Heart left ventricle (tissue), 13 donors: ENCODE data around the gene BAMBI.

ENCODE experiments used
- POLR2A ChIP-seq, 2 donors: fragments of 450-650 bp; IDR thresholded peaks; one replicate each; pipeline ENCODE4 v1.6.1; 2017; ENCODE audit warnings: antibody characterized with exemption in 2 of 2, mild to moderate bottlenecking in 2 of 2, moderate library complexity in 2 of 2
- TF ChIP-seq, protein P1 (sequence below), 12 donors: fragments of 200-600 bp; sonication (generic) in 4 of 12; IDR thresholded peaks; one replicate each; pipeline versions ENCODE4 v1.5.0 to v1.8.0; 2018 to 2022; ENCODE audit warnings: antibody characterized with exemption in 12 of 12, mild to moderate bottlenecking in 5 of 12
- donor health status: ischemic (EF 13 %, LVEDD 7.1; RV severe dilation, severe dysfunction).
- donor health status: DM: no; HTN: yes; CAD: no.
- donor health status: DM: no; HTN: no; CAD: no.
- donor health status: ischemic (EF 25% LVEDD 6.9; RV normal size, moderate dysfunction).
- donor health status: ischemic (EF 25% LVEDD 5.7; RV mildly dilated, moderate dysfunction).
- donor health status: ischemic (EF 35%, LVEDD 5.7; RV mildly dilated, moderate dysfunction).
- donor health status: nonischemic (EF 11% LVEDD 7.7; RV severe dilation, severe dysfunction).
- donor health status: DM: yes; HTN: yes; CAD: no.
- donor health status: PGD.
- donor health status: ischemic (EF 29% LVEDD 5.4; RV normal size, mild dysfunction).
- donor health status: nonischemic (EF 23%, LVEDD 6.1; RV moderate dilation, normal function).

DNA sequence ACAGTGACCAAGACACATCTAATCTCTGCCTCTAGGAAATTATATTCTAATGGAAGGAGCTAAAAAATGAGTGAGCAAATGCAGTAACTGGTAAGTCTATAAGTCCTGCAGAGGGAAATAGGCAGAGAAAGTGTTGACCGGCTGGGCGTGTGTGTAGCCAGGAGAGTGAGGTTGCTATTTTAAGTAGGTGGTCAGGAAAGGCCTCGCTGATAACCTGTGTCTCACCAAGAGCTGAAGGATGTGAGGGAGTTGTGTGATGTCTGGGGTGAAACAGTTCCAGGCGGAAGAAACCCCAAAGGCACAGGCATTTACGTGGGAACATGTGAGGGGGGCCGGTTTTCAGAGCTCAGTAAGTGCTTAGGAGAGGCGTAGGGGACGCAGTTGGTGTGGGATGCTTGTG is 54.8 kb downstream of the BAMBI start:
- TF ChIP-seq, protein P1, sequence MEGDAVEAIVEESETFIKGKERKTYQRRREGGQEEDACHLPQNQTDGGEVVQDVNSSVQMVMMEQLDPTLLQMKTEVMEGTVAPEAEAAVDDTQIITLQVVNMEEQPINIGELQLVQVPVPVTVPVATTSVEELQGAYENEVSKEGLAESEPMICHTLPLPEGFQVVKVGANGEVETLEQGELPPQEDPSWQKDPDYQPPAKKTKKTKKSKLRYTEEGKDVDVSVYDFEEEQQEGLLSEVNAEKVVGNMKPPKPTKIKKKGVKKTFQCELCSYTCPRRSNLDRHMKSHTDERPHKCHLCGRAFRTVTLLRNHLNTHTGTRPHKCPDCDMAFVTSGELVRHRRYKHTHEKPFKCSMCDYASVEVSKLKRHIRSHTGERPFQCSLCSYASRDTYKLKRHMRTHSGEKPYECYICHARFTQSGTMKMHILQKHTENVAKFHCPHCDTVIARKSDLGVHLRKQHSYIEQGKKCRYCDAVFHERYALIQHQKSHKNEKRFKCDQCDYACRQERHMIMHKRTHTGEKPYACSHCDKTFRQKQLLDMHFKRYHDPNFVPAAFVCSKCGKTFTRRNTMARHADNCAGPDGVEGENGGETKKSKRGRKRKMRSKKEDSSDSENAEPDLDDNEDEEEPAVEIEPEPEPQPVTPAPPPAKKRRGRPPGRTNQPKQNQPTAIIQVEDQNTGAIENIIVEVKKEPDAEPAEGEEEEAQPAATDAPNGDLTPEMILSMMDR (IDR thresholded peaks at IDR 0.05): no peak
- no peak for TF ChIP-seq POLR2A (IDR thresholded peaks at IDR 0.05)
